Ishikawa (cell line): ENCODE measurements around the gene LRRC19.

ENCODE experiments used
- CEBPB ChIP-seq: IDR thresholded peaks from 2 replicates; pipeline ENCODE4 v1.6.1; 2012
- CREB1 ChIP-seq: IDR thresholded peaks from 2 replicates; pipeline ENCODE4 v1.6.1; 2012; ENCODE audit warnings: low read depth
- EGR1 ChIP-seq: IDR thresholded peaks from 2 replicates; pipeline ENCODE4 v1.6.1; 2012
- EP300 ChIP-seq: IDR thresholded peaks from 2 replicates; pipeline ENCODE4 v1.6.1; 2012; ENCODE audit warnings: borderline replicate concordance
- FOXM1 ChIP-seq: IDR thresholded peaks from 2 replicates; pipeline ENCODE4 v1.6.1; 2012; ENCODE audit warnings: low read depth, borderline replicate concordance
- MAX ChIP-seq: IDR thresholded peaks from 2 replicates; pipeline ENCODE4 v1.6.1; 2012
- NFIC ChIP-seq: IDR thresholded peaks from 2 replicates; pipeline ENCODE4 v1.6.1; 2012
- RAD21 ChIP-seq: IDR thresholded peaks from 2 replicates; pipeline ENCODE4 v1.6.1; 2012; ENCODE audit warnings: low read depth
- REST ChIP-seq: IDR thresholded peaks from 2 replicates; pipeline ENCODE4 v1.6.1; 2012; ENCODE audit warnings: low read depth, mild to moderate bottlenecking
- TAF1 ChIP-seq: IDR thresholded peaks from 2 replicates; pipeline ENCODE4 v1.6.1; 2012; ENCODE audit warnings: low read depth, mild to moderate bottlenecking
- TCF12 ChIP-seq: IDR thresholded peaks from 2 replicates; pipeline ENCODE4 v1.6.1; 2012; ENCODE audit warnings: low read depth
- TEAD4 ChIP-seq: IDR thresholded peaks from 2 replicates; pipeline ENCODE4 v1.6.1; 2012
- YY1 ChIP-seq: IDR thresholded peaks from 2 replicates; pipeline ENCODE4 v1.6.1; 2012; ENCODE audit warnings: low read depth
- ZBTB7A ChIP-seq: IDR thresholded peaks from 2 replicates; pipeline ENCODE4 v1.6.1; 2012; ENCODE audit warnings: low read depth
- TF ChIP-seq, protein P1 (sequence below): IDR thresholded peaks from 2 replicates; pipeline ENCODE4 v1.6.1; 2012

Gene LRRC19, protein sequence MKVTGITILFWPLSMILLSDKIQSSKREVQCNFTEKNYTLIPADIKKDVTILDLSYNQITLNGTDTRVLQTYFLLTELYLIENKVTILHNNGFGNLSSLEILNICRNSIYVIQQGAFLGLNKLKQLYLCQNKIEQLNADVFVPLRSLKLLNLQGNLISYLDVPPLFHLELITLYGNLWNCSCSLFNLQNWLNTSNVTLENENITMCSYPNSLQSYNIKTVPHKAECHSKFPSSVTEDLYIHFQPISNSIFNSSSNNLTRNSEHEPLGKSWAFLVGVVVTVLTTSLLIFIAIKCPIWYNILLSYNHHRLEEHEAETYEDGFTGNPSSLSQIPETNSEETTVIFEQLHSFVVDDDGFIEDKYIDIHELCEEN

DNA sequence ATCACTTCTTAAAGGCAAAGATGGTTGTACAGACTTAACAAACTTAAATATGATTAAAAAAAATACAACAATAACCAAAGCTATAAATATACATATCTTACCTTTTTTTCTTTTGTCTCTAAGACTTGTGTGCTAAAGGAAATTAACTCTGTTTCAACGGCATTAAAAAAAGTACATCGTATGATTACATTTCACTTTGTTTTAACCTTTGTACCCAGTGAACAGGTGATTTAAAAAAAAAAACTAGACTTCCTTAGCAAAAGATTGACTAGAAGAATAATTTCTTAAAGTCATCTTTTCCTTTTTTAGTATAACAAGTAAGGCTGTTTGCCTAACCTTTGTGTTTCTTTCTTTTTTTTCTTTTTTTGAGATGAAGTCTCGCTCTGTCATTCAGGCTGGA is at the start of gene LRRC19:
TSS of gene LRRC19 (minus strand) at position 182 of the 400 bp plus-strand sequence. CDS start 5,978 bp downstream, outside the sequence.
- TF ChIP-seq TAF1 (no peak), CEBPB (no peak), RAD21 (no peak), YY1 (no peak), FOXM1 (no peak), CREB1 (no peak), TEAD4 (no peak), MAX (no peak), EGR1 (no peak), EP300 (no peak)
- TF ChIP-seq, protein P1, sequence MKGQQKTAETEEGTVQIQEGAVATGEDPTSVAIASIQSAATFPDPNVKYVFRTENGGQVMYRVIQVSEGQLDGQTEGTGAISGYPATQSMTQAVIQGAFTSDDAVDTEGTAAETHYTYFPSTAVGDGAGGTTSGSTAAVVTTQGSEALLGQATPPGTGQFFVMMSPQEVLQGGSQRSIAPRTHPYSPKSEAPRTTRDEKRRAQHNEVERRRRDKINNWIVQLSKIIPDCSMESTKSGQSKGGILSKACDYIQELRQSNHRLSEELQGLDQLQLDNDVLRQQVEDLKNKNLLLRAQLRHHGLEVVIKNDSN, result no peak

DNA sequence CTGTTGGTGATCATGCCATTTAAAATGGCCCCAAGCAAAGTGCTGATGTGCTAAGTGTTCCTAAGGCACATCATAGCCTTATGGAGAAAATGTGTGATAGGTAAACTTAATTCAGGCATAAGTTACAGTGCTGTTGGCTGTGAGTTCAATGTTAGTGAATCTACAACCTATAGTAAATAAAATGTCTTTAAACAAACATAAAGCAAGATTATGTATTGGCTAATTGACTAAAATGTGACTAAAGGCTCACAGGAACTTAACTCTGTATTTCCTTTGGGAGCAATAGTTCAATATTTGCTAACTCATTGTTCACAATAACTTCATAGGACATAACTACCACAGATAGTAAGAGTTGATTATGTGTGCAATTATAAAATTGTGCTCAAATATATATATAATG is 49.4 kb upstream of the LRRC19 start:
- no peak for TF ChIP-seq REST
- no peak for TF ChIP-seq ZBTB7A
- TF ChIP-seq MAX, result no peak
- TF ChIP-seq, protein P1, result no peak
- TF ChIP-seq TEAD4, result no peak
- no peak for TF ChIP-seq EGR1
- TF ChIP-seq FOXM1, result no peak
- TF ChIP-seq RAD21, result no peak
- no peak for TF ChIP-seq TAF1
- no peak for TF ChIP-seq EP300

GRCh38 chr9:27054125-27054524 is 48.7 kb upstream of the LRRC19 start:
- TF ChIP-seq RAD21 (no peak), REST (no peak), FOXM1 (no peak), ZBTB7A (no peak)

DNA sequence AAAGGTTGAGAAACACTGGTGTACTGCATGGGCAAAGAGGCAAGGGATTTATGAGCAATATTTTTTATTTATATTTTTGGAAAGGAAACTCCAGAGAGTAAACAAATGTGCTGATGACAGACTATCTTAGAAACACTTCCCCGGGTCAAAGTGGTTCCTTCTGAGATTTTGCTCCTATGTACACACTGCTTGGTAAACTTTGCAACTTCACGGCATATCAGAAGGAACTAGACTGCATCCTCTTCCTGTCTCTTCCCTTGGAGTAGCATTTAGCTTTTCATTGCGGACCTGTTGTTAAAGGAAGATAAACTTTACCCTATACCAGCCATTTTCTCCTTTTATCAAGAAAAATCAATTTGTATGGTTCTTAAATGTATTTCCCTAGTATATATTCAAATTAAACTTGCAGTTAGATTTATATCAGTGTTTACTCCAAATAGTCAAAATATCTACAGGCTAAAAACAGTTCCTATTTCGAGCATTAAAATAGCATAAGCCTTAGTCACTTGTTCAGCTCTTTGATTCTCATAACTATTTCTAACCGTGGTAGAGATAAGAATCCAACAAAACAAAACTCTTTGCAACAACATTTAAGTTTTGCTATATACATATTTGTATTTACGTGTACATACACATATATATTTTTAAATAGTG is 48.0 kb upstream of the LRRC19 start:
- no peak for TF ChIP-seq CREB1
- TF ChIP-seq, protein P1, result no peak
- no peak for TF ChIP-seq REST
- no peak for TF ChIP-seq EP300
- TF ChIP-seq CEBPB, result no peak
- TF ChIP-seq FOXM1, result no peak
- no peak for TF ChIP-seq YY1
- no peak for TF ChIP-seq NFIC
- no peak for TF ChIP-seq ZBTB7A
- no peak for TF ChIP-seq EGR1
- TF ChIP-seq MAX, result no peak
- no peak for TF ChIP-seq TAF1
- no peak for TF ChIP-seq RAD21
- no peak for TF ChIP-seq TEAD4
- TF ChIP-seq TCF12, result no peak
